ENCODE results near the gene DHX36. TPM values are rescaled to one million over a fixed set of nuclear protein-coding genes. Genes with fewer than 3 reads are reported as not detected.

Gene DHX36
- total RNA-seq, 4 donors from 2014 or later = 28.5 to 113 (median 50.0) TPM

- no peak overlapping the region for H3K4me3 ChIP-seq
- no peak for TF ChIP-seq POLR2A (IDR thresholded peaks at IDR 0.05)
- TF ChIP-seq EP300 (IDR thresholded peaks at IDR 0.05; ENCODE audit: low read depth) = no peak
- TF ChIP-seq POLR2AphosphoS5 (IDR thresholded peaks at IDR 0.05) = no peak
- TF ChIP-seq CTCF (IDR thresholded peaks at IDR 0.05) = no peak
- no peak for DNase-seq
- no peak overlapping the region for H3K27ac ChIP-seq
- H3K36me3 ChIP-seq = peaks cover 0 to 56% (median 22%) of the 10 kb centered on the region in 4 donors
- intact Hi-C loops (cut with DNase I; ENCODE audit: low total_unique reads) = no loop called here
- 86 to 100% methylated on average over 3 of the region's 3 CpGs for WGBS, 2 donors (ENCODE audit: low coverage in 1 of 2)
- H3K27me3 ChIP-seq = no peaks in the 10 kb centered on the region
- in situ Hi-C loops (cut with MboI; ENCODE audit: low pct_ligation_motif_present in 1 of 4, low pct_unique_long_range_greater_than_20kb in 1 of 4, low sequenced_read_pairs in 3 of 4) = no loop called here
- peaks cover 0 to 11% (median 0%) of the 10 kb centered on the region in 4 donors for H3K4me1 ChIP-seq
- H3K9me3 ChIP-seq = no peaks in the 10 kb centered on the region
Observed at GRCh38 chr3:154304936-154305335, 19.4 kb downstream of the DHX36 start.

GRCh38 chr3:154304116-154304786, 20.0 kb downstream of the DHX36 start:
- H3K36me3 ChIP-seq = peaks cover 0 to 53% (median 25%) of the 10 kb centered on the region in 4 donors

GRCh38 chr3:154301561-154301960, 22.7 kb downstream of the DHX36 start:
- DNase-seq = no peak
- no peak for TF ChIP-seq POLR2A (IDR thresholded peaks at IDR 0.05)
- 77 to 94% methylated on average over 3 of the region's 3 CpGs for WGBS, 2 donors (ENCODE audit: low coverage in 1 of 2)

More at GRCh38 chr3:154304116-154304786, 20.0 kb downstream of the DHX36 start:
- no peak for DNase-seq
- intact Hi-C loops (cut with DNase I; ENCODE audit: low total_unique reads) = no loop called here
- Histone ChIP-seq H3K4me1 (peaks cover 0 to 11% (median 0%) of the 10 kb centered on the region in 4 donors), H3K4me3 (no peak overlapping the region), H3K27me3 (no peaks in the 10 kb centered on the region), H3K9me3 (no peaks in the 10 kb centered on the region), H3K27ac (no peak overlapping the region)
- in situ Hi-C loops (cut with MboI; ENCODE audit: low pct_ligation_motif_present in 1 of 4, low pct_unique_long_range_greater_than_20kb in 1 of 4, low sequenced_read_pairs in 3 of 4) = no loop called here
- no peak for TF ChIP-seq EP300 (IDR thresholded peaks at IDR 0.05; ENCODE audit: low read depth)
- TF ChIP-seq POLR2AphosphoS5 (IDR thresholded peaks at IDR 0.05) = no peak
- TF ChIP-seq CTCF (IDR thresholded peaks at IDR 0.05) = no peak
- no peak for TF ChIP-seq POLR2A (IDR thresholded peaks at IDR 0.05)

GRCh38 chr3:154294016-154294415, 30.3 kb downstream of the DHX36 start:
- Histone ChIP-seq H3K27me3 (no peaks in the 10 kb centered on the region), H3K27ac (no peak overlapping the region), H3K4me1 (no peaks in the 10 kb centered on the region), H3K9me3 (no peaks in the 10 kb centered on the region), H3K4me3 (no peak overlapping the region), H3K36me3 (peaks cover 0 to 72% (median 25%) of the 10 kb centered on the region in 4 donors)
- intact Hi-C loops (cut with DNase I; ENCODE audit: low total_unique reads) = no loop called here
- DNase-seq = no peak
- 96 to 100% methylated on average over 2 of the region's 2 CpGs for WGBS, 2 donors (ENCODE audit: low coverage in 1 of 2)
- TF ChIP-seq EP300 (IDR thresholded peaks at IDR 0.05; ENCODE audit: low read depth) = no peak
- in situ Hi-C loops (cut with MboI; ENCODE audit: low pct_ligation_motif_present in 1 of 4, low pct_unique_long_range_greater_than_20kb in 1 of 4, low sequenced_read_pairs in 3 of 4) = no loop called here

More at GRCh38 chr3:154301561-154301960, 22.7 kb downstream of the DHX36 start:
- intact Hi-C loops (cut with DNase I; ENCODE audit: low total_unique reads) (no loop called here), in situ Hi-C loops (cut with MboI; ENCODE audit: low pct_ligation_motif_present in 1 of 4, low pct_unique_long_range_greater_than_20kb in 1 of 4, low sequenced_read_pairs in 3 of 4) (no loop called here)
- Histone ChIP-seq H3K36me3 (peaks cover 0 to 69% (median 30%) of the 10 kb centered on the region in 4 donors), H3K9me3 (no peaks in the 10 kb centered on the region), H3K27ac (no peak overlapping the region), H3K27me3 (no peaks in the 10 kb centered on the region), H3K4me3 (no peak overlapping the region), H3K4me1 (no peaks in the 10 kb centered on the region)

GRCh38 chr3:154290187-154290586, 34.1 kb downstream of the DHX36 start:
- no peak for DNase-seq
- WGBS, 2 donors (ENCODE audit: low coverage in 1 of 2) = 97 to 100% methylated on average over 5 of the region's 5 CpGs
- H3K27ac ChIP-seq = no peak overlapping the region
- H3K9me3 ChIP-seq = no peaks in the 10 kb centered on the region
- intact Hi-C loops (cut with DNase I; ENCODE audit: low total_unique reads) = no loop called here
- peaks cover 0 to 85% (median 28%) of the 10 kb centered on the region in 4 donors for H3K36me3 ChIP-seq
- no peaks in the 10 kb centered on the region for H3K27me3 ChIP-seq
- TF ChIP-seq EP300 (IDR thresholded peaks at IDR 0.05; ENCODE audit: low read depth) (no peak), POLR2AphosphoS5 (IDR thresholded peaks at IDR 0.05) (no peak), POLR2A (IDR thresholded peaks at IDR 0.05) (no peak), CTCF (IDR thresholded peaks at IDR 0.05) (no peak)
- in situ Hi-C loops (cut with MboI; ENCODE audit: low pct_ligation_motif_present in 1 of 4, low pct_unique_long_range_greater_than_20kb in 1 of 4, low sequenced_read_pairs in 3 of 4) = no loop called here
- H3K4me1 ChIP-seq = no peaks in the 10 kb centered on the region
- H3K4me3 ChIP-seq = no peak overlapping the region
